Mucosa of stomach (tissue), 1 donor: ENCODE results near the gene WWC2.

Source experiments
- H3K27me3 ChIP-seq: one replicate; pipeline ENCODE4 v1.7.0; 2013; ENCODE audit warnings: mild to moderate bottlenecking, low read length; ENCODE audit not compliant: control insufficient read depth, insufficient read depth
- H3K36me3 ChIP-seq: one replicate; pipeline ENCODE4 v1.7.0; 2013; ENCODE audit warnings: low read length; ENCODE audit not compliant: control insufficient read depth, insufficient read depth
- H3K4me1 ChIP-seq: one replicate; pipeline ENCODE4 v1.7.0; 2013; ENCODE audit warnings: mild to moderate bottlenecking, low read length; ENCODE audit not compliant: control insufficient read depth, insufficient read depth
- H3K4me3 ChIP-seq: one replicate; pipeline ENCODE4 v1.7.0; 2013; ENCODE audit warnings: low read length
- H3K9ac ChIP-seq: one replicate; pipeline ENCODE4 v1.7.0; 2013; ENCODE audit warnings: mild to moderate bottlenecking, low read length, moderate library complexity
- H3K9me3 ChIP-seq: one replicate; pipeline ENCODE4 v1.7.0; 2013; ENCODE audit warnings: mild to moderate bottlenecking, low read length, moderate library complexity; ENCODE audit not compliant: control insufficient read depth
- donor health status: Pancreatic carcinoma.

Gene WWC2

DNA sequence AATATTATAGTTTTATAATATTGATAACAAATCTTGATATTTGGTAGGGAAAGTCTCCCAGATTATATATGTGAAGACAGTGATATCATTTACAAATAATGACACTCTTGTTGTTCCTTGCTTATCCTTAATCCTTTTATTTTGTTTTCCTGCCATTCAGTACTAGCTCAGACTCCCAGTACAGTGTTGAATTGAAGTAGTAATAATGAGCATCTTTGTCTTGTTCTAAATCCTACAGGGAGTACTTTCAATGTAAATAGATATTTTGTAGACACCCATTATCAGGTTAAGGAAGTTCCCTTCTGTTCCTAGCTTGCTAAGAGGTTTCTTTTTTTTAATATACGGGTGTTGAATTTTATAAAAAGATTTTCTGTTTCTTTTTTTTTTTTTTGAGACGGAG is 33.0 kb downstream of the WWC2 start:
- no peaks in the 10 kb centered on the region for H3K9me3 ChIP-seq
- H3K9ac ChIP-seq = no peak overlapping the region

GRCh38 chr4:183132865-183133264 is 33.8 kb downstream of the WWC2 start:
- no peaks in the 10 kb centered on the region for H3K36me3 ChIP-seq
- no peak overlapping the region for H3K4me3 ChIP-seq
- no peaks in the 10 kb centered on the region for H3K27me3 ChIP-seq
- H3K9me3 ChIP-seq = no peaks in the 10 kb centered on the region
- peaks cover 7% of the 10 kb centered on the region for H3K4me1 ChIP-seq
- H3K9ac ChIP-seq = no peak overlapping the region

More for the DNA sequence above, 33.0 kb downstream of the WWC2 start:
- H3K4me3 ChIP-seq = no peak overlapping the region
- no peaks in the 10 kb centered on the region for H3K36me3 ChIP-seq
- H3K4me1 ChIP-seq = peaks cover 7% of the 10 kb centered on the region
- H3K27me3 ChIP-seq = no peaks in the 10 kb centered on the region

- H3K4me3 ChIP-seq = no peak overlapping the region
- H3K9me3 ChIP-seq = no peaks in the 10 kb centered on the region
- H3K4me1 ChIP-seq = no peaks in the 10 kb centered on the region
- no peaks in the 10 kb centered on the region for H3K27me3 ChIP-seq
- no peak overlapping the region for H3K9ac ChIP-seq
- no peaks in the 10 kb centered on the region for H3K36me3 ChIP-seq
Measured at GRCh38 chr4:183136855-183137254, 37.8 kb downstream of the WWC2 start.

DNA sequence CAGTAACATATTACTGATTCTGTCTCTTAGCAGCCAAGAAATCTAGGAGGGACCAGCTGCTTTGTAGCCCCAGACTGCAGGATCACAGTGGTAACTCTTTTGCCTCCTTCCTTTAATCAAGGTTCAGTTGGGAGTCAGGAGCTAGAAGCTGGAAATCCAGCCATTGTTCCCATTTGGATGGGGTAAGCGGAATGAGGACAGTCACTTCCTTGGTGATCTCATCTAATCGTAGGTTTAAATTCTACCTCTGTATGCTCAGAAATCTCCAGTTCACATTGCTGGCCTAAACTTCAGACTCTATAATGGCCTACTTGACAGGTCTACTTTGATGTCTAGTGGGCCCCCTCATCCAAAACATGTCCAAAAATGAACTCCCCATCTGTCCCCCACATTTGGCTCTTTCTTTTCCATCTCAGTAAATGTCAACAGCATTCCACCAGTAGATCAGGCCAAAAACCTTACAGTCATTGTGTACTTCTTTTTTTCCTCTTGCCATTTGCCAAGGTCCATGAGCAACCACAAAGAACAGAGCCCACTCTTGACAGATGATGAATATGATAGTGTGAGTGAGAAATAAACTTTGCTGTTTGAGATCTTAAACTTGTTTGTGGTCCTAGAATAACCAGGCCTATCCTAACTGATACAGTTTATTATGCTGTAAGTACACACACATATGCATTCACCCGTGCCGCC is 40.1 kb downstream of the WWC2 start:
- Histone ChIP-seq H3K9ac (no peak overlapping the region), H3K27me3 (no peaks in the 10 kb centered on the region), H3K4me1 (peaks cover 4% of the 10 kb centered on the region), H3K9me3 (no peaks in the 10 kb centered on the region), H3K4me3 (no peak overlapping the region), H3K36me3 (no peaks in the 10 kb centered on the region)

GRCh38 chr4:183139972-183140570 is 41.0 kb downstream of the WWC2 start:
- H3K4me1 ChIP-seq = peaks cover 4% of the 10 kb centered on the region
- H3K9me3 ChIP-seq = no peaks in the 10 kb centered on the region
- no peak overlapping the region for H3K9ac ChIP-seq
- H3K27me3 ChIP-seq = no peaks in the 10 kb centered on the region
- H3K36me3 ChIP-seq = no peaks in the 10 kb centered on the region
- no peak overlapping the region for H3K4me3 ChIP-seq

DNA sequence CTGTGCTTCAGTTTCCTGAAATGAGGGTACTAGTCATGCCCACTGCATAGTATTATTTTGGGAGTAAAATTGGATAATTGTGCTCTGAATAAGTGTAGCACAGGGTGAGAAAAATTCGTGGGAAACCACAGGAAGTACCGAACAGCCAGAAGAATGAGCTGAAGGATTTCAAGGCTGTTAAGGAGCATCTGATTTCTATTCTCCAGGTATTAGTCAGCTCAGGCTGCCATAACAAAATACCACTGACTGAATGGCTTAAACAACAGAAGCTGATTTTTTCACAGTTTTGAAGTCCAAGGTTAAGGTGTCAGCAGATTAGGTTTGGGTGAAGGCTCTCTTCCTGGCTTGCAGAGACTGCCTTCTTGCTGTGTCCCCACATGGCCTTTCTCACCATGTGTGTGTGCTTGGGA is 41.9 kb downstream of the WWC2 start:
- Histone ChIP-seq H3K4me1 (peaks cover 4% of the 10 kb centered on the region), H3K36me3 (no peaks in the 10 kb centered on the region), H3K9ac (no peak overlapping the region), H3K9me3 (no peaks in the 10 kb centered on the region), H3K4me3 (no peak overlapping the region), H3K27me3 (no peaks in the 10 kb centered on the region)

DNA sequence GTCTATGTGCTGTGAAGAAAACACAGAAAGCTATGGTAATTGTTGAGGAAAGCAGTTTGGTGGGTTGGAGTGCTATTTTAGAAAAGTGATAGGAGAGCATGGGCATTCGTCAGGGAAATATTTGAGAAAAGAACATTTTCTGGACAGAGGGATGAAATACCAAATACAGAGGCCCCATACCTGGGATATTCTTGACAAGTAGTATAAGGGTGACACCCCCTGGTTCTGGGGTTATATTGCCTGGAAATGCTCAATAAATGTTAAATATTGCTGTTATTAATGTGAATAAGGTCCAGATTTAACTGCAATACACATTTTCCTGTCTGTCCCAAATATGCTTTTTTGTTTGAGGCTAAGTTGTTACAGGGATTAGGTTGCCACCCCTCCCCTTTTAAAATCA is 42.9 kb downstream of the WWC2 start:
- Histone ChIP-seq H3K9ac (no peak overlapping the region), H3K9me3 (no peaks in the 10 kb centered on the region), H3K27me3 (no peaks in the 10 kb centered on the region), H3K4me3 (no peak overlapping the region), H3K36me3 (no peaks in the 10 kb centered on the region), H3K4me1 (peaks cover 4% of the 10 kb centered on the region)

- H3K4me3 ChIP-seq = no peak overlapping the region
- no peak overlapping the region for H3K9ac ChIP-seq
- no peaks in the 10 kb centered on the region for H3K9me3 ChIP-seq
- peaks cover 4% of the 10 kb centered on the region for H3K4me1 ChIP-seq
- H3K36me3 ChIP-seq = no peaks in the 10 kb centered on the region
- no peaks in the 10 kb centered on the region for H3K27me3 ChIP-seq
Measured at GRCh38 chr4:183142571-183143550, 43.8 kb downstream of the WWC2 start.

- Histone ChIP-seq H3K9me3 (no peaks in the 10 kb centered on the region), H3K4me3 (no peak overlapping the region), H3K27me3 (no peaks in the 10 kb centered on the region), H3K36me3 (no peaks in the 10 kb centered on the region), H3K4me1 (peaks cover 4% of the 10 kb centered on the region), H3K9ac (no peak overlapping the region)
Measured at GRCh38 chr4:183144787-183145186, 45.7 kb downstream of the WWC2 start.

DNA sequence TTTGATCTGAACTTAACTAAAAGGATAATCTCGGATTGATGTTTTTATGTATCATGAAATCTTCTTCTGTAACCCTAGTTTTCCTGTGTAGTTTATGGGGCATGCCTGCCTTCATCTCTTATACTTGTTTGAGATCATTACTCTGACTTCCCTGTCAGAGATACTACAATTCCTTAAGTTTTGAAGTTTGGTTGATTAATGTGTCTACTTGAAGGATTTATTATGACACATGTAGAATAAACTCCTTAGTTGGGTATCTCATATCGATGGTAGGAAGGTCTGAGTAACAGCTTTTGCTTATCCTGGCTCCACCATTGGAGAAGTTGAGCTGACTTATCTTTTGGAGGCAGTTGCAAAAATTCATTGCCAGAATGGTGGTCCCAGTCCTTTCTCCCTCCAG is 46.7 kb downstream of the WWC2 start:
- H3K36me3 ChIP-seq = no peaks in the 10 kb centered on the region
- H3K9ac ChIP-seq = no peak overlapping the region
- no peaks in the 10 kb centered on the region for H3K9me3 ChIP-seq
- H3K27me3 ChIP-seq = no peaks in the 10 kb centered on the region
- H3K4me3 ChIP-seq = no peak overlapping the region
- peaks cover 4% of the 10 kb centered on the region for H3K4me1 ChIP-seq

DNA sequence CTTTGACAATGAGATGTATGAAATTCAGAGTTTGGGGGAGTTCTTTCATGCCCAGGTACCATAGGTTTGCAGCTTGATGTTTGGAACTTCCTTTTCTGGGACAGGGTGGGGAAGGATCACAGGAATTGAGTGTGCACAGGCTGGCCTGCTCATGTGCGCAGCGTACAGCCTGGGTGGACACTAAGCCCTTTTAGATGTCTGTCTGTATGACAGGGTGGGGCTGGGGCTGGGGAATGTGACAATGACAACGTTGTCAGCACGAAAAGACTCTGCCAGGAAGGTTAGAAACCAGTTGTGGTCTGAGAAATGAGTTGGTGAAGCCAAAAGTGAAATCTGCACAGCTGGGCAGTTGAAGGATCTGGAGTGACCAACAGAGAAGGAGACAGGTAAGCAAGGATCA is 47.4 kb downstream of the WWC2 start:
- Histone ChIP-seq H3K36me3 (no peaks in the 10 kb centered on the region), H3K4me1 (peaks cover 4% of the 10 kb centered on the region), H3K9ac (no peak overlapping the region), H3K9me3 (no peaks in the 10 kb centered on the region), H3K4me3 (no peak overlapping the region), H3K27me3 (no peaks in the 10 kb centered on the region)

- no peak overlapping the region for H3K4me3 ChIP-seq
- no peaks in the 10 kb centered on the region for H3K27me3 ChIP-seq
- no peak overlapping the region for H3K9ac ChIP-seq
- H3K4me1 ChIP-seq = peaks cover 4% of the 10 kb centered on the region
- H3K36me3 ChIP-seq = no peaks in the 10 kb centered on the region
- no peaks in the 10 kb centered on the region for H3K9me3 ChIP-seq
Measured at GRCh38 chr4:183147196-183147595, 48.1 kb downstream of the WWC2 start.
